ENCODE results near the gene THSD4.

GRCh38 chr15:71272932-71273331 is 157.7 kb downstream of the THSD4 start:
- TF ChIP-seq EZH2 (IDR thresholded peaks at IDR 0.05; ENCODE audit: low read depth), result no peak
- no peak for TF ChIP-seq CTCF (conservative IDR thresholded peaks at IDR 0.05)
